GM21737 (cell line): ENCODE measurements around the gene LRTM2.

Experiments
- ATAC-seq: cut with Tn5 transposase; IDR thresholded peaks from one replicate; pipeline ENCODE4 v1.9.1; 2021; ENCODE audit warnings: mild to moderate bottlenecking, moderate library complexity; ENCODE audit not compliant: unreplicated experiment

LRTM2 gene

GRCh38 chr12:1829306-1829900 lies 9.0 kb downstream of the LRTM2 start:
- ATAC-seq: no peak

- no peak for ATAC-seq
Observed at GRCh38 chr12:1830401-1830845, 10.1 kb downstream of the LRTM2 start.

GRCh38 chr12:1830981-1831963 lies 10.9 kb downstream of the LRTM2 start:
- no peak for ATAC-seq

- no peak for ATAC-seq
Observed at GRCh38 chr12:1832801-1833595, 12.6 kb downstream of the LRTM2 start.

- ATAC-seq: no peak
Observed at GRCh38 chr12:1833596-1834028, 13.2 kb downstream of the LRTM2 start.

- ATAC-seq: no peak
Observed at GRCh38 chr12:1834186-1834925, 14.0 kb downstream of the LRTM2 start.

GRCh38 chr12:1835211-1836131 lies 15.1 kb downstream of the LRTM2 start:
- ATAC-seq: no peak

GRCh38 chr12:1836241-1836803 lies 16.0 kb downstream of the LRTM2 start:
- ATAC-seq: no peak

GRCh38 chr12:1836854-1837421 lies 16.6 kb downstream of the LRTM2 start:
- no peak for ATAC-seq

- ATAC-seq: no peak
Observed at GRCh38 chr12:1837541-1838204, 17.3 kb downstream of the LRTM2 start.

GRCh38 chr12:1838205-1838993 lies 18.0 kb downstream of the LRTM2 start:
- ATAC-seq: no peak

GRCh38 chr12:1838994-1839365 lies 18.6 kb downstream of the LRTM2 start:
- no peak for ATAC-seq

GRCh38 chr12:1839464-1839863 lies 19.1 kb downstream of the LRTM2 start:
- no peak for ATAC-seq

GRCh38 chr12:1839956-1840951 lies 19.9 kb downstream of the LRTM2 start:
- ATAC-seq: no peak

- ATAC-seq: no peak
Observed at GRCh38 chr12:1840981-1841425, 20.6 kb downstream of the LRTM2 start.

GRCh38 chr12:1841586-1842182 lies 21.3 kb downstream of the LRTM2 start:
- ATAC-seq: no peak
